ENCODE results near the gene SLC38A1.

DNA sequence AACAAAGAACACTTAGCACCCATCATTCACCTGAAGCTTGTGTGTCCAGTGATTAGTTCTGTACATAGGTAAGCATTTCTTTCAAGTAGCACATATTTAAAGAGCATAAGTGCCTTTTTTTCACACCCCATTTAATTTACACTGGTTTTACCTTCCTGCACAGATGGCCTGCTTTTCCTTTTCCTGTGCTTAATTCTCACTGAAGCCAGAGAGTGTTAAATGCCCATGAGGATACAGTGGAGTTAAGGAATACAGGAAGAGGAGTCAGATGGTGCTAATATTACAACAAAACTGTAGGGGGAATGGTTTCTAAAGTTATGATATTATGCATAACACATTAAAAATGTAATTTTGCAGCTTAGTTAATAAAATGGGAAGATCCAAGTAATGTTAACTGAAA lies 31.0 kb upstream of the SLC38A1 start:
- TF ChIP-seq, protein P1, sequence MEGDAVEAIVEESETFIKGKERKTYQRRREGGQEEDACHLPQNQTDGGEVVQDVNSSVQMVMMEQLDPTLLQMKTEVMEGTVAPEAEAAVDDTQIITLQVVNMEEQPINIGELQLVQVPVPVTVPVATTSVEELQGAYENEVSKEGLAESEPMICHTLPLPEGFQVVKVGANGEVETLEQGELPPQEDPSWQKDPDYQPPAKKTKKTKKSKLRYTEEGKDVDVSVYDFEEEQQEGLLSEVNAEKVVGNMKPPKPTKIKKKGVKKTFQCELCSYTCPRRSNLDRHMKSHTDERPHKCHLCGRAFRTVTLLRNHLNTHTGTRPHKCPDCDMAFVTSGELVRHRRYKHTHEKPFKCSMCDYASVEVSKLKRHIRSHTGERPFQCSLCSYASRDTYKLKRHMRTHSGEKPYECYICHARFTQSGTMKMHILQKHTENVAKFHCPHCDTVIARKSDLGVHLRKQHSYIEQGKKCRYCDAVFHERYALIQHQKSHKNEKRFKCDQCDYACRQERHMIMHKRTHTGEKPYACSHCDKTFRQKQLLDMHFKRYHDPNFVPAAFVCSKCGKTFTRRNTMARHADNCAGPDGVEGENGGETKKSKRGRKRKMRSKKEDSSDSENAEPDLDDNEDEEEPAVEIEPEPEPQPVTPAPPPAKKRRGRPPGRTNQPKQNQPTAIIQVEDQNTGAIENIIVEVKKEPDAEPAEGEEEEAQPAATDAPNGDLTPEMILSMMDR (IDR thresholded peaks at IDR 0.05; ENCODE audit: low read length), result no peak
- no peak for TF ChIP-seq EZH2 (IDR thresholded peaks at IDR 0.05; ENCODE audit: borderline replicate concordance, low read length)
